Prostate gland (tissue), 2 donors: ENCODE results near the gene DAAM1. TPM values are rescaled to one million over a fixed set of nuclear protein-coding genes. Genes with fewer than 3 reads are reported as not detected.

Source experiments
- DNase-seq: peaks from one replicate; pipeline ENCODE4 v3.0.0-alpha.2; 2019; ENCODE audit warnings: low spot score
- H3K27ac ChIP-seq, 2 donors: fragments of 200-600 bp; sonication (generic); 2 replicates each; pipeline ENCODE4 v1.5.1; 2017 to 2019
- H3K27me3 ChIP-seq: fragments of 200-600 bp; sonication (generic); replicated peaks from 2 replicates; pipeline ENCODE4 v1.5.1; 2019; ENCODE audit not compliant: insufficient read depth
- H3K36me3 ChIP-seq, 2 donors: fragments of 200-600 bp; sonication (generic); 1 replicate in 1 of 2; 2 replicates in 1 of 2; pipeline versions ENCODE4 v1.5.1 to v1.8.1; 2017 to 2019
- H3K4me1 ChIP-seq: fragments of 200-600 bp; sonication (generic); replicated peaks from 2 replicates; pipeline ENCODE4 v1.5.1; 2019
- H3K4me3 ChIP-seq, 2 donors: fragments of 200-600 bp; sonication (generic); 2 replicates each; pipeline ENCODE4 v1.5.1; 2017 to 2019
- H3K9me3 ChIP-seq: fragments of 200-600 bp; sonication (generic); 2 replicates; pipeline ENCODE4 v1.5.1; 2017
- POLR2A ChIP-seq: fragments of 450-650 bp; IDR thresholded peaks from one replicate; pipeline ENCODE4 v1.6.1; 2016; ENCODE audit warnings: antibody characterized with exemption, mild to moderate bottlenecking
- POLR2AphosphoS5 ChIP-seq: sonication (generic); formaldehyde crosslinking; IDR thresholded peaks from one replicate; pipeline ENCODE4 v1.6.1; 2017; ENCODE audit warnings: antibody characterized with exemption
- whole genome bisulfite sequencing: methylation state at CpG from one replicate; pipeline ENCODE4 v1.1.5; 2018; 5-methylcytosine and 5-hydroxymethylcytosine counted together
- intact Hi-C: fragments of 100-400 bp; cut with DNase I; formaldehyde crosslinking; loops from one replicate; pipeline ENCODE4 v1.14.2; 2022
- total RNA-seq, 2 donors: library from RNA; depleted of rRNA; stranded (reverse); fragments of >200 nt; gene quantifications; one replicate each; pipeline ENCODE4 v1.1.0, GENCODE V29; 2016
- TF ChIP-seq, protein P1 (sequence below), 4 experiments: fragments of 200-600 bp in 2 of 4; fragments of 450-650 bp in 2 of 4; sonication (generic) in 2 of 4; IDR thresholded peaks; 1 replicate in 3 of 4; 2 replicates in 1 of 4; pipeline ENCODE4 v1.5.1; 2016 to 2019; ENCODE audit warnings: antibody characterized with exemption in 4 of 4, mild to moderate bottlenecking in 2 of 4, moderate library complexity in 2 of 4

DAAM1 gene
- total RNA-seq, 2 donors from 2014 or later, result 35.4 to 58.3 TPM

DNA sequence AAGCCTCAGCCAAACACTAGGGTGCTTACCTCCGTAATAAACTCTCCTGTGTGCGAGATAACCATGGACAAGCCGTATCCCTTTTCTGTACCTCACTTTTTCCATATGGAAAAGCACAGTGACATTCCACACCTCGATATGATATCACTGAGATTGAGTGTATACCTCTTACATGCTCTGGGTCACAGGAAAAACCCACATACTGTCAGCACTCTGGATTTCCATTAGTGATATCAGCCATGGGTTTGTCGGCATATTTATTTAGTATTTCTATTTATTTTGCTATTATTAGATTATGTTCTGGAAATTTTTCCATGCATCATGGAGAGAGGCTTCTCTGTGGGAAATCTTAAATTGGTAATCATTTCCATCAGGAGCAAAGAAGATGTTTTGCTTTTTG, 28.0 kb upstream of the DAAM1 start:
- DNase-seq, result no peak

DNA sequence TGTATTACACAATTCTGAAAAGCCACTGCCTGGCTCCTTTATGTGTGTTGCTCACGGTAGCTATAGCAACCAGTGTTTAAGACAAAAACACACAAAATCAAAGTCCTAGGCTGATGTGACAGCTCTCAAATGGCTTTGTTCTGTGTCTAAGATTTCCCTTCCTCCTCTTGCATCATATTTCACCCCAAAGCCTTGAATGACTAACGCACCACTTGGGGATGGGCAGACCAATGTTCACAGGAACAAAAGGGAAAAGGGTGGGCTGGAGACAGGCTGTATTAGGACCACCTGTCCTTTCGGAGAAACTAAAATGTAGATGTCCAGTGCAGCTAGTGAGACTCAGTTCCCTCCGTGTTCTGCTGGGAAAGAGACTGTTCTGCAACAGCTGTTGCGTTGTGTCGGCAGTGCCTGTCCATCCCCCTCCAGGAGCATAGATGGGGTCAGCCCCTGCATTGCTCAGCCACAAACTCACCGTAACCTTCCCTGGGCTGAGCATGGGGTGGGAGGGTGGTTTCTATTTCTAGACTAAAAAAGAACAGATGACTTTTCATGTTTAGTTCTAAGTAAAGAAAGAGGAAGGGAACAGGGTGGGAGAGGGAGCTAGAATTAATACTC, 26.8 kb upstream of the DAAM1 start:
- no peak overlapping the region for H3K27ac ChIP-seq

More for the DNA sequence above, 28.0 kb upstream of the DAAM1 start:
- 78% methylated on average over 5 of the region's 5 CpGs for WGBS
- Histone ChIP-seq H3K27me3 (no peaks in the 10 kb centered on the region), H3K4me1 (no peaks in the 10 kb centered on the region), H3K27ac (no peak overlapping the region), H3K36me3 (no peaks in the 10 kb centered on the region), H3K4me3 (no peak overlapping the region), H3K9me3 (no peaks in the 10 kb centered on the region)
- TF ChIP-seq POLR2A (no peak), POLR2AphosphoS5 (no peak)
- TF ChIP-seq, protein P1, sequence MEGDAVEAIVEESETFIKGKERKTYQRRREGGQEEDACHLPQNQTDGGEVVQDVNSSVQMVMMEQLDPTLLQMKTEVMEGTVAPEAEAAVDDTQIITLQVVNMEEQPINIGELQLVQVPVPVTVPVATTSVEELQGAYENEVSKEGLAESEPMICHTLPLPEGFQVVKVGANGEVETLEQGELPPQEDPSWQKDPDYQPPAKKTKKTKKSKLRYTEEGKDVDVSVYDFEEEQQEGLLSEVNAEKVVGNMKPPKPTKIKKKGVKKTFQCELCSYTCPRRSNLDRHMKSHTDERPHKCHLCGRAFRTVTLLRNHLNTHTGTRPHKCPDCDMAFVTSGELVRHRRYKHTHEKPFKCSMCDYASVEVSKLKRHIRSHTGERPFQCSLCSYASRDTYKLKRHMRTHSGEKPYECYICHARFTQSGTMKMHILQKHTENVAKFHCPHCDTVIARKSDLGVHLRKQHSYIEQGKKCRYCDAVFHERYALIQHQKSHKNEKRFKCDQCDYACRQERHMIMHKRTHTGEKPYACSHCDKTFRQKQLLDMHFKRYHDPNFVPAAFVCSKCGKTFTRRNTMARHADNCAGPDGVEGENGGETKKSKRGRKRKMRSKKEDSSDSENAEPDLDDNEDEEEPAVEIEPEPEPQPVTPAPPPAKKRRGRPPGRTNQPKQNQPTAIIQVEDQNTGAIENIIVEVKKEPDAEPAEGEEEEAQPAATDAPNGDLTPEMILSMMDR (IDR thresholded peaks at IDR 0.05), result no peak
- intact Hi-C loops, result no loop called here

DNA sequence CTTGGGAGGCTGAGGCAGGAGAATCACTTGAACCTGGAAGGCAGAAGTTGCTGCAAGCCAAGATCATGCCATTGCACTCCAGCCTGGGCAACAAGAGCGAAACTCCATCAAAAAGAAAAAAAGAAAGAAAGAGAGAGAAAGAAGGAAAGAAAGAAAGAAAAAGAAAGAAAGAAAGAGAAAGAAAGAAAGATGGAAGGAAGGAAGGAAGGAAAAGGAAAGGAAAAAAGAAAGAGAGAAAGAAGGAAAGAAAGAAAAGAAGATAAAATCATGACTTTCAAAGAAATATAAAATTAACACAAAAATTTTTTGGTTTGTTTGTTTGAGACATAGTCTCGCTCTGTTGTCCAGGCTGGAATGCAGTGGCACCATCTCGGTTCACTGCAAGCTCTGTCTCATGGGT, 22.2 kb upstream of the DAAM1 start:
- 94% methylated on average over 3 of the region's 3 CpGs for WGBS
- TF ChIP-seq, protein P1 (IDR thresholded peaks at IDR 0.05), result no peak
- no peak for TF ChIP-seq POLR2AphosphoS5
- TF ChIP-seq POLR2A, result no peak
- H3K36me3 ChIP-seq, result no peaks in the 10 kb centered on the region
- H3K4me1 ChIP-seq, result no peaks in the 10 kb centered on the region
- H3K27ac ChIP-seq, result no peak overlapping the region
- DNase-seq, result no peak
- no peak overlapping the region for H3K4me3 ChIP-seq
- no peaks in the 10 kb centered on the region for H3K27me3 ChIP-seq
- no peaks in the 10 kb centered on the region for H3K9me3 ChIP-seq
- intact Hi-C loops, result no loop called here

More for the DNA sequence above, 26.8 kb upstream of the DAAM1 start:
- Histone ChIP-seq H3K4me3 (no peak overlapping the region), H3K36me3 (no peaks in the 10 kb centered on the region), H3K4me1 (no peaks in the 10 kb centered on the region), H3K27me3 (no peaks in the 10 kb centered on the region), H3K9me3 (no peaks in the 10 kb centered on the region)
- WGBS, result 76% methylated on average over 7 of the region's 7 CpGs
- TF ChIP-seq POLR2A (no peak), POLR2AphosphoS5 (no peak)
- TF ChIP-seq, protein P1 (IDR thresholded peaks at IDR 0.05), result no peak
- no peak for DNase-seq
- intact Hi-C loops, result no loop called here

- Histone ChIP-seq H3K27me3 (no peaks in the 10 kb centered on the region), H3K27ac (no peak overlapping the region), H3K9me3 (no peaks in the 10 kb centered on the region), H3K4me1 (no peaks in the 10 kb centered on the region), H3K4me3 (no peak overlapping the region), H3K36me3 (no peaks in the 10 kb centered on the region)
- 76% methylated on average over 3 of the region's 3 CpGs for WGBS
- TF ChIP-seq POLR2A (no peak), POLR2AphosphoS5 (no peak)
- TF ChIP-seq, protein P1 (IDR thresholded peaks at IDR 0.05), result no peak
- DNase-seq, result no peak
- intact Hi-C loops, result no loop called here
Observed at GRCh38 chr14:59175404-59175803, 13.1 kb upstream of the DAAM1 start.

GRCh38 chr14:59176765-59177164, 11.7 kb upstream of the DAAM1 start:
- Histone ChIP-seq H3K27me3 (no peaks in the 10 kb centered on the region), H3K36me3 (no peaks in the 10 kb centered on the region), H3K4me1 (no peaks in the 10 kb centered on the region), H3K9me3 (no peaks in the 10 kb centered on the region), H3K4me3 (no peak overlapping the region), H3K27ac (no peak overlapping the region)
- 88% methylated on average over 1 of the region's 1 CpG for WGBS
- intact Hi-C loops, result no loop called here
- DNase-seq, result no peak
- no peak for TF ChIP-seq POLR2A
- TF ChIP-seq POLR2AphosphoS5, result no peak
- TF ChIP-seq, protein P1 (IDR thresholded peaks at IDR 0.05), result no peak
